Umbilical cord (tissue), 2 donors: Measurements from ENCODE around the gene RNASE8. TPM values are rescaled to one million over a fixed set of nuclear protein-coding genes. Genes with fewer than 3 reads are reported as not detected.

Experiments
- DNase-seq: peaks from one replicate; pipeline ENCODE4 v3.0.0-alpha.2; 2015; ENCODE audit warnings: low spot score
- total RNA-seq: library from RNA; depleted of rRNA; stranded (reverse); fragments of >200 nt; gene quantifications from one replicate; pipeline ENCODE4 v1.2.3, GENCODE V29; 2014; ENCODE audit warnings: low replicate concordance; ENCODE audit not compliant: insufficient read depth

RNASE8 gene
- total RNA-seq, 1 donor from 2014 or later, result not detected

GRCh38 chr14:21104448-21105060, 46.9 kb downstream of the RNASE8 start:
- DNase-seq, result peak; percentile 88

- DNase-seq, result no peak
Observed at GRCh38 chr14:21105095-21105494, 47.5 kb downstream of the RNASE8 start.

- no peak for DNase-seq
Observed at GRCh38 chr14:21106176-21106497, 48.5 kb downstream of the RNASE8 start.

GRCh38 chr14:21106498-21107282, 49.1 kb downstream of the RNASE8 start:
- DNase-seq, result peak; percentile 86

- no peak for DNase-seq
Observed at GRCh38 chr14:21107283-21107800, 49.7 kb downstream of the RNASE8 start.

Other genes with a start within 250 kb of the RNASE8 start
- gene RNASE3, start 166.4 kb upstream of the RNASE8 start, total RNA-seq, result 0.96 TPM
- 1.4 TPM for gene RNASE2, start 102.3 kb upstream of the RNASE8 start, total RNA-seq
- gene METTL17, start 67.8 kb upstream of the RNASE8 start, total RNA-seq, result 39.7 TPM
- gene SLC39A2, start 58.5 kb upstream of the RNASE8 start, total RNA-seq, result not detected
- gene NDRG2, start 32.8 kb upstream of the RNASE8 start, total RNA-seq, result 40.2 TPM
- gene TPPP2, start 27.6 kb upstream of the RNASE8 start, total RNA-seq, result not detected
- gene RNASE13, start 23.0 kb upstream of the RNASE8 start, total RNA-seq, result not detected
- gene RNASE7, start 15.5 kb upstream of the RNASE8 start, total RNA-seq, result 4.1 TPM
- gene ARHGEF40, start 12.5 kb downstream of the RNASE8 start, total RNA-seq, result 63.8 TPM
- 43.3 TPM for gene ZNF219, start 40.8 kb downstream of the RNASE8 start, total RNA-seq
- gene TMEM253, start 43.2 kb downstream of the RNASE8 start, total RNA-seq, result not detected
- 8.4 TPM for gene OR5AU1, start 98.2 kb downstream of the RNASE8 start, total RNA-seq
- gene HNRNPC, start 211.6 kb downstream of the RNASE8 start, total RNA-seq, result 352 TPM
- not detected for gene RPGRIP1, start 222.3 kb downstream of the RNASE8 start, total RNA-seq